GM12865 (cell line): ENCODE measurements around the gene PPP2R5D.
"Not testable (repeated sequence)": the region's sequence is repeated elsewhere in the genome, so short reads cannot be mapped to it uniquely, and the experiment has no call there.

Source experiments
- DNase-seq: peaks from one replicate; pipeline ENCODE4 v3.0.0; 2010; ENCODE audit warnings: low read depth
- H3K4me3 ChIP-seq: 2 replicates; pipeline ENCODE4 v1.5.1; 2011; ENCODE audit warnings: mild to moderate bottlenecking, low read depth, low read length, control low read depth
- TF ChIP-seq, protein P1 (sequence below): IDR thresholded peaks from 2 replicates; pipeline ENCODE4 v1.5.1; 2011; ENCODE audit warnings: low read length, control low read depth, low read depth, inconsistent platforms; ENCODE audit not compliant: insufficient read depth; ENCODE audit errors: missing control alignments

The PPP2R5D gene

DNA sequence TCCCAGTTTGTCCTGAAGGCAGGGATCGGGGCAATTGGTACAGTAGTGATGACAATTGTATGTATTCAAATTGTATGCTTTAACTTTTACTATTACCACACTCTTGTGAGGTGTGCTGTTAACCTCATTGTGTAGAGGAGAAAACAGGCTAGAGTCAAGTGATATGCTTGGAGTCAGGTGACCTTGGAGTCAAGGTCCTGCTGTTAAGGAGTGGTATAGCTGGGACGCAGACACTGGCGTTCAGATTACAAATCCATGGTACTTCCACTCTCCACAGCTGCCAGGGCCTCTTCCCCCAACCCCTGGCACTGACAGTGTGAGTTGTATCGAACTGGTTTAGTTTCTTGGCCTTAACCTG is 44.6 kb upstream of the PPP2R5D start:
- TF ChIP-seq, protein P1, sequence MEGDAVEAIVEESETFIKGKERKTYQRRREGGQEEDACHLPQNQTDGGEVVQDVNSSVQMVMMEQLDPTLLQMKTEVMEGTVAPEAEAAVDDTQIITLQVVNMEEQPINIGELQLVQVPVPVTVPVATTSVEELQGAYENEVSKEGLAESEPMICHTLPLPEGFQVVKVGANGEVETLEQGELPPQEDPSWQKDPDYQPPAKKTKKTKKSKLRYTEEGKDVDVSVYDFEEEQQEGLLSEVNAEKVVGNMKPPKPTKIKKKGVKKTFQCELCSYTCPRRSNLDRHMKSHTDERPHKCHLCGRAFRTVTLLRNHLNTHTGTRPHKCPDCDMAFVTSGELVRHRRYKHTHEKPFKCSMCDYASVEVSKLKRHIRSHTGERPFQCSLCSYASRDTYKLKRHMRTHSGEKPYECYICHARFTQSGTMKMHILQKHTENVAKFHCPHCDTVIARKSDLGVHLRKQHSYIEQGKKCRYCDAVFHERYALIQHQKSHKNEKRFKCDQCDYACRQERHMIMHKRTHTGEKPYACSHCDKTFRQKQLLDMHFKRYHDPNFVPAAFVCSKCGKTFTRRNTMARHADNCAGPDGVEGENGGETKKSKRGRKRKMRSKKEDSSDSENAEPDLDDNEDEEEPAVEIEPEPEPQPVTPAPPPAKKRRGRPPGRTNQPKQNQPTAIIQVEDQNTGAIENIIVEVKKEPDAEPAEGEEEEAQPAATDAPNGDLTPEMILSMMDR, result no peak
- no peak for DNase-seq
- no peak overlapping the region for H3K4me3 ChIP-seq

DNA sequence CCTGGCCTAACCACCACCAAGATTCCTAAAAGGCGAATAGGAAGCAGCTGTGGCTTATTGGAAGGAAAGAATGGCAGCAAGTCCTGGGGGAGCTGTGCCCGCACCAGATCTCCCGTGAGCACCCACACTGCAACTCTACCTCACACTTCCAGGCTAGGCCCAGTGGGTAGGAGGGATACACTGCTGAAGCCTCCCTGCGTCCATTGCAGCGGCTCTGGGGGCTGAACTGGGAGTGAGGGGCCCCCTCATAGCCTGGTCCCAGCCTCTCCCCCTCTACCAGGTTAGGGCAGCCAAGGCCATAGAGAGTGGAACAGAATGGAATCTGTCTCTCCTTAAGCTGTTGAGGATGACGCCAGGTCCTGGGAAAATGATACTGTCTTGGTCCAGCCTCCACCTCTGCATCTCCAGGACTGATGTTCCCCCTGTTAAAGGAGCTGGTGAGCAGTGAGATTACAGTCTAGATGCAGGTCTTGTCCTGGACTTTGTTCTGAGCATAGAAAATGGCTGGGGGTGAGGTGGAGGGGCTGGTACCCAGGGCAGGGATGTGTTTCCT is 43.8 kb upstream of the PPP2R5D start:
- TF ChIP-seq, protein P1, result no peak
- no peak for DNase-seq
- no peak overlapping the region for H3K4me3 ChIP-seq

DNA sequence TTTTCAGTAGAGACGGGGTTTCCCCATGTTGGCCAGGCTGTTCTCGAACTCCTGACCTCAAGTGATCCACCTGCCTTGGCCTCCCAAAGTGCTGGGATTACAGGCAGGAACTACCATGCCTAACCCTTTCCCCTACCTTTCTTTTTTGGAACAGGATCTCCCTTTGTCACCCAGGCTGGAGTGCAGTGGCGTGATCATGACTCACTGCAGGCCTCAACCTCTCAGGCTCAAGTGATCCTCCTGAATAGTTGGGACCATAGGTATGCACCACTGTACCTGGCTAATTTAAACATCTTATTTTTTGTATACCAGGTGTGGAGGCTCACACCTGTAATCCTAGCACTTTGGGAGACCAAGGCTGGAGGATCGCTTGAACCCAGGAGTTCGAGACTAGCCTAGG is 43.0 kb upstream of the PPP2R5D start:
- not testable (repeated sequence) for DNase-seq, H3K4me3 ChIP-seq

DNA sequence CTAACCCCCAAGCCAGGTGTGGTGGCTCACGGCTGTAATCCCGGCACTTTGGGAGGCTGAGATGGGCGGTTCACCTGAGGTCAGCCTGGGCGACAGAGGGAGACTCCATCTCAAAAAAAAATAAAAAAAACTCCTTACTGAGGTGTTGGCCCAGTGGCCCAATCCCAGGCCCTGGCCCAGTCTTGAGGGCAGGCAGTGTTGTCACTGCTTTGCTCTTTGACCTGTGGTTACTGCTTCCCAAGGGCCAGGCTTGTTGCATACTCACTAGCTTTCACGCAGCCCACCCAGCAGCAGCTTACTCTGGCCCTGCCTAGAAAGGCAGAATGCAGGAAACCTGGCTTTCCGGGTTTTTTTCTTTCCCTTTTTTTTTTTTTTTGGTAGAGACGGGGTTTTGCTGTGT is 41.9 kb upstream of the PPP2R5D start:
- H3K4me3 ChIP-seq, result no peak overlapping the region
- no peak for DNase-seq
- TF ChIP-seq, protein P1, result no peak

DNA sequence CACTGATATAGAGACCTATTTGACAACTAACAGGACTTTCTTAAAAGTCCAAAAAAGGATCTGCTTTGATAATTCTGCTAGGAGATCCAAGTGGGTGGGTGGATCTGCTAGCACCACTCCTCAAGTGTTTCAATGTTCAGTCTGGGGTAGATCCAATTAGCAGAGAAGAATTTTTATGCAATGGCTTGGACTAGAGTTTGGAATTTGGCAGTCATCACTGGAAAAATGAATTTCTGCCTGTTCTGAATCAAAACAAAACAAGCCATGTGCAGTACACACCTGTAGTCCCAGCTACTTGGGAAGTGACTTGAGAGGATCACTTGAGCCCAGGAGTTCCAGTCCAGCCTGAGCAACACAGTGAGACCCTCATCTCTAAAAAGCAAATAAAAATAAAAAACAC is 36.4 kb upstream of the PPP2R5D start:
- no peak overlapping the region for H3K4me3 ChIP-seq
- TF ChIP-seq, protein P1, result no peak

DNA sequence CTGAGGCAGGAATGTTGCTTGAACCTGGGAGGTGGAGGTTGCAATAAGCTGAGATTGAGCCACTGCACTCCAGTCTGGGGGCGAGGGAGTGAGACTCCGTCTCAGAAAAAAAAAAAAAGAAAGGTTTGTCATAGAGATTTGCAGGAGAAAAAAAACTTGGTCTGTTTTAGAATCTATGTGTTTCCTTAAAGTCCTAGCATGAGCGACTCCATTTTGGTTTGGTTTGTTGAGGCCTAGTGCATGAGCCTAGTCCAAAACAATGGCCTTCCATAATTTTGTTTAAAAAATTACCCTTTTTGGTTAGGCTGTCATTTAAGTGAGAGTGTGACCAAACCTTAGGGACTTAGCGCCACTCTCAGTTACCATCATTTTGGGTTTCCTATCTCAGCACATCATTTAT is 32.0 kb upstream of the PPP2R5D start:
- no peak overlapping the region for H3K4me3 ChIP-seq
- no peak for DNase-seq
- TF ChIP-seq, protein P1, result no peak

More for the DNA sequence above, 36.4 kb upstream of the PPP2R5D start:
- no peak for DNase-seq

DNA sequence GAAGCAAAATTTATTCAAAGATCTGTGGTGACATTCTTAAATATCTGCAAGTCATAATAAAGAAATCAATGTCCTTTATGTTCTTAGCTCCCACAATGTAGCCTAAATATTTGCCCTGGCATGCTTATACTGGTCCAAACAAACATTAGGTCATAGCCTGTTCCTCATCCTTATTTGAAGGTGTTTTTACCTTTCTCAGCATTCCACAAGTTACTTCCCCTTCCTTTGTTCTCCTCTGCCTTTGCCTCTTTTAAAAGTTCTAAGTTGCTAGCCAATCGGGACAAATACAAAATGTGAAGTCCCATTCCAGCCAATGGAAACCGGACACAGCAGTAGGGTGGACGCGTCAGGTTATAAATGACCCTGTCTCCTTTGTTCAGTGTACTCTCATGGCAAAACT is 30.0 kb upstream of the PPP2R5D start:
- DNase-seq, H3K4me3 ChIP-seq: not testable (repeated sequence)

DNA sequence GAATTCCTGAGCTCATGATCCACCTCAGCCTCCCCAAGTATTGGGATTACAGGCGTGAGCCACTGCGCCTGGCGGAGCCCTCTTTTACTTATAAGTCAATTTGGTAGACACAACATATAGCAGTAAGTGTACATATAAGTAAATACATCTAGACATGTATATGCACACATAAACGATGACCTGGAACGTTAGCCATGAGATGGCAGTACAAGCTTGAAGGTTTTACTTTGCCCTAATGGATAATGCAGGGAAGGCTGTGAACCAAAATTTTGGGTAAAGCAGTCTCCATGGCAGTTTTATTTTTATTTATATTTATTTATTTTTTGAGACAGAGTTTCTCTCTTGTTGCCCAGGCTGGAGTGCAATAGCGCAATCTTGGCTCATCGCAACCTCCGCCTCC is 26.2 kb upstream of the PPP2R5D start:
- H3K4me3 ChIP-seq, result no peak overlapping the region
- TF ChIP-seq, protein P1, result no peak
- no peak for DNase-seq
